ENCODE results near the gene TBXAS1.

TBXAS1 gene

GRCh38 chr7:139876622-139877283 is 47.7 kb downstream of the TBXAS1 start:
- peaks cover 0 to 8% (median 0%) of the 10 kb centered on the region in 11 experiments; a peak in 4 of 22 replicates for H3K9me3 ChIP-seq (replicated peaks in 1 of 11)
- peaks cover 0 to 92% (median 13%) of the 10 kb centered on the region in 11 experiments; a peak in 14 of 22 replicates for H3K36me3 ChIP-seq
- H3K4me3 ChIP-seq, result no peak overlapping the region
- H3K27ac ChIP-seq, result no peak overlapping the region
- H3K4me2 ChIP-seq, result no peak overlapping the region
- peaks cover 6 to 18% (median 11%) of the 10 kb centered on the region in 10 experiments; a peak in 19 of 20 replicates for H3K4me1 ChIP-seq
- H4K20me1 ChIP-seq, result peaks cover 0 to 4% (median 0%) of the 10 kb centered on the region in 11 experiments; a peak in 3 of 22 replicates
- H3K9ac ChIP-seq, result no peak overlapping the region
- H3K27me3 ChIP-seq, result no peaks in the 10 kb centered on the region
- TF ChIP-seq Cebpa-rat (IDR thresholded peaks at IDR 0.05), result no peak

GRCh38 chr7:139883814-139884213 is 54.8 kb downstream of the TBXAS1 start:
- no peaks in the 10 kb centered on the region for H3K27me3 ChIP-seq
- no peak for TF ChIP-seq Cebpa-rat (IDR thresholded peaks at IDR 0.05)
- H3K36me3 ChIP-seq, result peaks cover 0 to 69% (median 0%) of the 10 kb centered on the region in 11 experiments; a peak in 7 of 22 replicates
- peaks cover 0 to under 1% (median 0%) of the 10 kb centered on the region in 11 experiments; a peak in 2 of 22 replicates for H3K9me3 ChIP-seq (replicated peaks in 1 of 11)
- H3K4me3 ChIP-seq, result no peak overlapping the region
- no peak overlapping the region for H3K27ac ChIP-seq
- H3K4me2 ChIP-seq, result no peak overlapping the region
- peaks cover 0 to 48% (median 5%) of the 10 kb centered on the region in 10 experiments; a peak in 9 of 20 replicates for H3K4me1 ChIP-seq
- H4K20me1 ChIP-seq, result peaks cover 0 to 4% (median 0%) of the 10 kb centered on the region in 11 experiments; a peak in 2 of 22 replicates
- no peak overlapping the region for H3K9ac ChIP-seq

- peaks cover 0 to 51% (median 5%) of the 10 kb centered on the region in 10 experiments; a peak in 9 of 20 replicates for H3K4me1 ChIP-seq
- no peak for TF ChIP-seq Cebpa-rat (IDR thresholded peaks at IDR 0.05)
Measured at GRCh38 chr7:139884441-139884840, 55.4 kb downstream of the TBXAS1 start.

GRCh38 chr7:139885511-139885910 is 56.4 kb downstream of the TBXAS1 start:
- H3K4me3 ChIP-seq, result no peak overlapping the region

More at GRCh38 chr7:139884441-139884840, 55.4 kb downstream of the TBXAS1 start:
- Histone ChIP-seq H3K9ac (no peak overlapping the region), H3K36me3 (peaks cover 0 to 69% (median 0%) of the 10 kb centered on the region in 11 experiments; a peak in 7 of 22 replicates), H3K27me3 (no peaks in the 10 kb centered on the region), H3K9me3 (replicated peaks in 1 of 11) (peaks cover 0 to 7% (median 0%) of the 10 kb centered on the region in 11 experiments; a peak in 6 of 22 replicates), H4K20me1 (peaks cover 0 to 4% (median 0%) of the 10 kb centered on the region in 11 experiments; a peak in 2 of 22 replicates), H3K4me2 (peak overlapping the region in 2 of 11 experiments; percentile 44 to 62; a peak in 5 of 22 replicates), H3K4me3 (no peak overlapping the region), H3K27ac (no peak overlapping the region)

GRCh38 chr7:139886206-139886605 is 57.1 kb downstream of the TBXAS1 start:
- peaks cover 0 to 4% (median 0%) of the 10 kb centered on the region in 11 experiments; a peak in 1 of 22 replicates for H4K20me1 ChIP-seq
- no peaks in the 10 kb centered on the region for H3K27me3 ChIP-seq
- H3K9ac ChIP-seq, result no peak overlapping the region
- peaks cover 0 to 12% (median 0%) of the 10 kb centered on the region in 11 experiments; a peak in 6 of 22 replicates for H3K9me3 ChIP-seq (replicated peaks in 1 of 11)
- TF ChIP-seq Cebpa-rat (IDR thresholded peaks at IDR 0.05), result no peak
- H3K27ac ChIP-seq, result no peak overlapping the region
- H3K4me1 ChIP-seq, result peaks cover 0 to 51% (median 5%) of the 10 kb centered on the region in 10 experiments; a peak in 9 of 20 replicates
- H3K36me3 ChIP-seq, result peaks cover 0 to 66% (median 0%) of the 10 kb centered on the region in 11 experiments; a peak in 6 of 22 replicates
- H3K4me3 ChIP-seq, result no peak overlapping the region
- H3K4me2 ChIP-seq, result peak overlapping the region in 5 of 11 experiments; percentile 11 to 62 (median 20); a peak in 5 of 22 replicates

More at GRCh38 chr7:139885511-139885910, 56.4 kb downstream of the TBXAS1 start:
- peaks cover 0 to 51% (median 5%) of the 10 kb centered on the region in 10 experiments; a peak in 9 of 20 replicates for H3K4me1 ChIP-seq
- peak overlapping the region in 4 of 11 experiments; percentile 12 to 62 (median 32); a peak in 6 of 22 replicates for H3K4me2 ChIP-seq
- peaks cover 0 to 12% (median 0%) of the 10 kb centered on the region in 11 experiments; a peak in 6 of 22 replicates for H3K9me3 ChIP-seq (replicated peaks in 1 of 11)
- no peak for TF ChIP-seq Cebpa-rat (IDR thresholded peaks at IDR 0.05)
- no peaks in the 10 kb centered on the region for H3K27me3 ChIP-seq
- H4K20me1 ChIP-seq, result peaks cover 0 to 4% (median 0%) of the 10 kb centered on the region in 11 experiments; a peak in 1 of 22 replicates
- H3K27ac ChIP-seq, result no peak overlapping the region
- peaks cover 0 to 66% (median 0%) of the 10 kb centered on the region in 11 experiments; a peak in 6 of 22 replicates for H3K36me3 ChIP-seq
- no peak overlapping the region for H3K9ac ChIP-seq

GRCh38 chr7:139886899-139887298 is 57.8 kb downstream of the TBXAS1 start:
- Histone ChIP-seq H3K4me2 (peak overlapping the region in 3 of 11 experiments; percentile 12 to 62 (median 44); a peak in 3 of 22 replicates), H3K9me3 (replicated peaks in 1 of 11) (peaks cover 0 to 12% (median 0%) of the 10 kb centered on the region in 11 experiments; a peak in 6 of 22 replicates), H3K36me3 (peaks cover 0 to 65% (median 0%) of the 10 kb centered on the region in 11 experiments; a peak in 6 of 22 replicates), H3K27me3 (no peaks in the 10 kb centered on the region), H3K4me1 (peaks cover 0 to 51% (median 5%) of the 10 kb centered on the region in 10 experiments; a peak in 9 of 20 replicates), H3K27ac (no peak overlapping the region), H4K20me1 (peaks cover 0 to 4% (median 0%) of the 10 kb centered on the region in 11 experiments; a peak in 1 of 22 replicates), H3K4me3 (no peak overlapping the region), H3K9ac (no peak overlapping the region)
- no peak for TF ChIP-seq Cebpa-rat (IDR thresholded peaks at IDR 0.05)

- Histone ChIP-seq H3K27me3 (no peaks in the 10 kb centered on the region), H3K4me2 (peak overlapping the region in 5 of 11 experiments; percentile 31 to 65 (median 45); a peak in 9 of 22 replicates), H3K9ac (no peak overlapping the region), H3K36me3 (peaks cover 0 to 53% (median 0%) of the 10 kb centered on the region in 11 experiments; a peak in 6 of 22 replicates), H4K20me1 (peaks cover 0 to 4% (median 0%) of the 10 kb centered on the region in 11 experiments; a peak in 1 of 22 replicates), H3K27ac (0 out of 22 replicates have a peak overlapping the region, but pooled peaks of 2 of the 11 experiments have one; percentile 11 to 25), H3K4me1 (peaks cover 0 to 51% (median 5%) of the 10 kb centered on the region in 10 experiments; a peak in 9 of 20 replicates), H3K9me3 (replicated peaks in 1 of 11) (peaks cover 0 to 12% (median 0%) of the 10 kb centered on the region in 11 experiments; a peak in 6 of 22 replicates), H3K4me3 (no peak overlapping the region)
- TF ChIP-seq Cebpa-rat (IDR thresholded peaks at IDR 0.05), result no peak
Measured at GRCh38 chr7:139887992-139888481, 59.0 kb downstream of the TBXAS1 start.

GRCh38 chr7:139889186-139889871 is 60.3 kb downstream of the TBXAS1 start:
- peaks cover 0 to 12% (median 0%) of the 10 kb centered on the region in 11 experiments; a peak in 6 of 22 replicates for H3K9me3 ChIP-seq (replicated peaks in 1 of 11)
- H3K27ac ChIP-seq, result no peak overlapping the region
- peaks cover 0 to 56% (median 12%) of the 10 kb centered on the region in 10 experiments; a peak in 17 of 20 replicates for H3K4me1 ChIP-seq
- H4K20me1 ChIP-seq, result peaks cover 0 to 4% (median 0%) of the 10 kb centered on the region in 11 experiments; a peak in 3 of 22 replicates
- H3K36me3 ChIP-seq, result peaks cover 0 to 42% (median 0%) of the 10 kb centered on the region in 11 experiments; a peak in 6 of 22 replicates
- no peaks in the 10 kb centered on the region for H3K27me3 ChIP-seq
- no peak overlapping the region for H3K4me3 ChIP-seq
- peak overlapping the region in 2 of 11 experiments; percentile 45 to 65; a peak in 1 of 22 replicates for H3K4me2 ChIP-seq
- H3K9ac ChIP-seq, result no peak overlapping the region
- no peak for TF ChIP-seq Cebpa-rat (IDR thresholded peaks at IDR 0.05)

Data from BLaER1 treated with 17β-estradiol and CSF1 and Interleukin-3, amounts not matched to agents 10 nM and 100 nM (cell line).